ENCODE measurements around the gene FUOM. TPM values are rescaled to one million over a fixed set of nuclear protein-coding genes. Genes with fewer than 3 reads are reported as not detected.
"Not testable (repeated sequence)": the region's sequence is repeated elsewhere in the genome, so short reads cannot be mapped to it uniquely, and the experiment has no call there.

FUOM gene
- total RNA-seq, 1 donor from 2014 or later = 75.5 TPM

DNA sequence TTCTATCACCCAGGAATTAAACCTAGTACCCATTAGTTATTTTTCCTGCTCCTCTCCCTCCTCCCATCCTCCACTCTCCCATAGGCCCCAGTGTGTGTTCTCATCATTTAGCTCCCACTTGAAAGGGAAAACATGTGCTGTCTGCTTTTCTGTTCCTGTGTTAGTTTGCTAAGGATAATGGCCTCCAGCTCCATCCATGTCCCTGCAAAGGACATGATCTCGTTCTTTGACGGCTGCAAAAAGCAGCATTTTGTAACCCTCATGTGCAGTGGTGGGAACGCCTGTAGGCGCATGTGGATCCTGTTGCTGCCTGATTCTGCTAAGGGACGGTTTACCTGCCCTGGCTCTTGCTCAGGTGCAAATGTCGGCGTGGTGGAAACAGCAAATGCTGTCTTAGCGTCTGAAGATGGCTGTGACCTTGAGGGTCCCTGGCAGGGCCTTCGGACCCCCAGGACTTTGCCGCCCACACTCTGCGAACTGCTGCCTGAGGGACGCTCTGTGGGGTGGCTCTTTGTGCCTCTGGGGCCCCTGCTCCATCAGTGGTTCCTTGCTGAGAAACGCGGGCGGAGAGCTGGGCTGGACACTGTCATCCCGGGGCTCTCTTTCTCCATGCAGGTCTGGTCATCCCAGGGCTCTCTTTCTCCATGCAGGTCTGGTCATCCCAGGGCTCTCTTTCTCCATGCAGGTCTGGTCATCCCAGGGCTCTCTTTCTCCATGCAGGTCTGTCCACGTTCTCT, 30.6 kb upstream of the FUOM start:
- H3K4me3 ChIP-seq (ENCODE audit: low read depth, low read length) = no peak overlapping the region
- no peak for DNase-seq (ENCODE audit: low read depth)
- TF ChIP-seq CTCF (conservative IDR thresholded peaks at IDR 0.05; ENCODE audit: low read depth, low read length) = no peak

GRCh38 chr10:133386951-133387350, 29.1 kb upstream of the FUOM start:
- DNase-seq (ENCODE audit: low read depth); H3K4me3 ChIP-seq (ENCODE audit: low read depth, low read length): not testable (repeated sequence)

DNA sequence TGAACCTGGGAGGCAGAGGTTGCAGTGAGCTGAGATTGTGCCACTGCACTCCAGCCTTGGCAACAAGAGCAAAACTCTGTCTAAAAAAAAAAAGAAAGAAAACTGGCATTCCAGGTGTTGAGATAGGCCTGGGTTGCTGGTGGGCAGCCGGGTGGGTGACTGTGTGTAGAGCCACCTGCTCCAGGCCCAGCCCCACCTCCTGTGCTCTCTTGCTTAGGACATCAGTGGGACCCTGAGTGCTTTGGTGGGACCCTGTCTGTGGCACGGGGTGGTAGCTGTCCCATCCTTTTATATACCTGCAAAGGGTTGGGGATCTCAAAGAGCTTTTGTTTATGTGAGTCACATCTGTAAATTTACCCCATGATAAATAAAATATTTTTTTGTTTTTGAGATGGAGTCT, 27.4 kb upstream of the FUOM start:
- H3K4me3 ChIP-seq (ENCODE audit: low read depth, low read length) = no peak overlapping the region
- DNase-seq (ENCODE audit: low read depth) = no peak
- no peak for TF ChIP-seq CTCF (conservative IDR thresholded peaks at IDR 0.05; ENCODE audit: low read depth, low read length)

GRCh38 chr10:133384071-133384470, 26.3 kb upstream of the FUOM start:
- TF ChIP-seq CTCF (conservative IDR thresholded peaks at IDR 0.05; ENCODE audit: low read depth, low read length) = no peak
- DNase-seq (ENCODE audit: low read depth) = no peak
- H3K4me3 ChIP-seq (ENCODE audit: low read depth, low read length) = no peak overlapping the region

DNA sequence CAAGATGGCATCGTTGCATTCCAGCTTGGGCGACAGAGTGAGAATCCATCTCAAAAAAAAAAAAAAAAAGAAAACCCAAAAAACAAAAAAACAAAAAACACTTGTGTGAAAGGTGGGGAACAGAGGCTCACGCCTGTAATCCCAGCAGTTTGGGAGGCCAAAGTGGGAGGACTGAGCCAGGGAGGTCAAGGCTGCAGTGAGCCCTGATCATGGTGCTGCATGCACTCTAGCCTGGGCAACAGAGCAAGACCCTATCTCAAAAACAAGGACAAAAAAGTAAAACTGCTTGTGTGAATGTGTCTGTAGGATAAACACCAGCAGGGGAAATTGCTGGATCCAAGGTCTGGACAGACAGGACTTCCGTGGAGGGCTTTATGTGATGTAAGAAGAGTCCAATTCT, 25.7 kb upstream of the FUOM start:
- H3K4me3 ChIP-seq (ENCODE audit: low read depth, low read length) = no peak overlapping the region
- TF ChIP-seq CTCF (conservative IDR thresholded peaks at IDR 0.05; ENCODE audit: low read depth, low read length) = no peak
- no peak for DNase-seq (ENCODE audit: low read depth)

GRCh38 chr10:133381036-133381435, 23.2 kb upstream of the FUOM start:
- DNase-seq (ENCODE audit: low read depth) = no peak
- H3K4me3 ChIP-seq (ENCODE audit: low read depth, low read length) = no peak overlapping the region
- no peak for TF ChIP-seq CTCF (conservative IDR thresholded peaks at IDR 0.05; ENCODE audit: low read depth, low read length)

GRCh38 chr10:133379801-133380666, 22.2 kb upstream of the FUOM start:
- no peak for TF ChIP-seq CTCF (conservative IDR thresholded peaks at IDR 0.05; ENCODE audit: low read depth, low read length)
- DNase-seq (ENCODE audit: low read depth) = no peak
- H3K4me3 ChIP-seq (ENCODE audit: low read depth, low read length) = peak overlapping the region; percentile 69

All from epithelial cell of proximal tubule (primary cell).